SU-DHL-6 (cell line): ENCODE measurements around the gene ZKSCAN2.

Experiments used
- H2AFZ ChIP-seq: fragments of 200-600 bp; sonication (generic); 2 replicates; pipeline ENCODE4 v1.6.1; 2014; ENCODE audit warnings: low read depth, mild to moderate bottlenecking, moderate library complexity, mixed read lengths, antibody characterized with exemption, low read length; ENCODE audit not compliant: severe bottlenecking
- H3F3A ChIP-seq: fragments of 200-600 bp; shearing (Covaris generic); 2 replicates; pipeline ENCODE4 v1.6.0; 2016; ENCODE audit warnings: antibody characterized with exemption, mild to moderate bottlenecking; ENCODE audit not compliant: insufficient read depth
- H3K27ac ChIP-seq: fragments of 200-600 bp; sonication (generic); 2 replicates; pipeline ENCODE4 v1.5.1; 2016; ENCODE audit warnings: low read depth, mild to moderate bottlenecking, low read length, moderate library complexity, mixed read lengths
- H3K27me3 ChIP-seq: fragments of 200-600 bp; sonication (generic), shearing (Covaris generic); 2 replicates; pipeline ENCODE4 v1.6.0; 2014; ENCODE audit warnings: mild to moderate bottlenecking, low read length
- H3K36me3 ChIP-seq: fragments of 200-600 bp; sonication (generic); 2 replicates; pipeline ENCODE4 v1.6.1; 2014; ENCODE audit warnings: mild to moderate bottlenecking, low read length, mixed read lengths
- H3K4me2 ChIP-seq: fragments of 300-600, 200-600 bp; shearing (Covaris generic), sonication (generic); 2 replicates; pipeline ENCODE4 v1.6.0; 2014; ENCODE audit warnings: low read length, low read depth, mild to moderate bottlenecking; ENCODE audit not compliant: poor library complexity, severe bottlenecking
- H3K4me3 ChIP-seq: fragments of 200-600 bp; sonication (generic); 2 replicates; pipeline ENCODE4 v1.5.1; 2014; ENCODE audit warnings: antibody characterized with exemption, low read length, mild to moderate bottlenecking, mixed read lengths; ENCODE audit not compliant: insufficient read depth, poor library complexity, severe bottlenecking
- H3K79me2 ChIP-seq: fragments of 200-600 bp; sonication (generic); 2 replicates; pipeline ENCODE4 v1.6.1; 2014; ENCODE audit warnings: mild to moderate bottlenecking, low read length, moderate library complexity; ENCODE audit not compliant: insufficient read depth
- H3K9ac ChIP-seq: fragments of 200-600 bp; sonication (generic); 2 replicates; pipeline ENCODE4 v1.7.0; 2014; ENCODE audit warnings: mild to moderate bottlenecking, low read length
- H3K9me2 ChIP-seq: fragments of 200-600 bp; sonication (generic); replicated peaks from 2 replicates; pipeline ENCODE4 v1.6.1; 2014; ENCODE audit warnings: low read length; ENCODE audit not compliant: insufficient read depth
- H3K9me3 ChIP-seq: fragments of 200-600 bp; sonication (generic); 2 replicates; pipeline ENCODE4 v1.6.1; 2014; ENCODE audit warnings: low read length, mixed read lengths; ENCODE audit not compliant: insufficient read depth
- H4K20me1 ChIP-seq: fragments of 200-600 bp; sonication (generic); 2 replicates; pipeline ENCODE4 v1.6.1; 2014; ENCODE audit warnings: low read depth, mild to moderate bottlenecking, antibody characterized with exemption, low read length, moderate library complexity, mixed read lengths
- EZH2phosphoT487 ChIP-seq: fragments of 200-600 bp; sonication (generic), shearing (Covaris generic); conservative IDR thresholded peaks from 2 replicates; pipeline ENCODE4 v1.6.1; 2018; ENCODE audit warnings: mild to moderate bottlenecking, antibody characterized with exemption, low read length, moderate library complexity, mixed read lengths
- TF ChIP-seq, protein P1 (sequence below): fragments of 200-600 bp; sonication (generic); IDR thresholded peaks from one replicate; pipeline ENCODE4 v1.5.1; 2017; ENCODE audit warnings: antibody characterized with exemption, mild to moderate bottlenecking, low read length, moderate library complexity; ENCODE audit not compliant: insufficient read depth, poor library complexity, severe bottlenecking

ZKSCAN2 gene

GRCh38 chr16:25297151-25297787, 39.6 kb upstream of the ZKSCAN2 start:
- H3K4me2 ChIP-seq: no peak overlapping the region
- H3K27ac ChIP-seq: no peak overlapping the region
- H2AFZ ChIP-seq: no peak overlapping the region
- H3K27me3 ChIP-seq: no peaks in the 10 kb centered on the region
- H4K20me1 ChIP-seq: no peaks in the 10 kb centered on the region
- H3K4me3 ChIP-seq: no peak overlapping the region
- no peaks in the 10 kb centered on the region for H3K9me2 ChIP-seq
- TF ChIP-seq, protein P1, sequence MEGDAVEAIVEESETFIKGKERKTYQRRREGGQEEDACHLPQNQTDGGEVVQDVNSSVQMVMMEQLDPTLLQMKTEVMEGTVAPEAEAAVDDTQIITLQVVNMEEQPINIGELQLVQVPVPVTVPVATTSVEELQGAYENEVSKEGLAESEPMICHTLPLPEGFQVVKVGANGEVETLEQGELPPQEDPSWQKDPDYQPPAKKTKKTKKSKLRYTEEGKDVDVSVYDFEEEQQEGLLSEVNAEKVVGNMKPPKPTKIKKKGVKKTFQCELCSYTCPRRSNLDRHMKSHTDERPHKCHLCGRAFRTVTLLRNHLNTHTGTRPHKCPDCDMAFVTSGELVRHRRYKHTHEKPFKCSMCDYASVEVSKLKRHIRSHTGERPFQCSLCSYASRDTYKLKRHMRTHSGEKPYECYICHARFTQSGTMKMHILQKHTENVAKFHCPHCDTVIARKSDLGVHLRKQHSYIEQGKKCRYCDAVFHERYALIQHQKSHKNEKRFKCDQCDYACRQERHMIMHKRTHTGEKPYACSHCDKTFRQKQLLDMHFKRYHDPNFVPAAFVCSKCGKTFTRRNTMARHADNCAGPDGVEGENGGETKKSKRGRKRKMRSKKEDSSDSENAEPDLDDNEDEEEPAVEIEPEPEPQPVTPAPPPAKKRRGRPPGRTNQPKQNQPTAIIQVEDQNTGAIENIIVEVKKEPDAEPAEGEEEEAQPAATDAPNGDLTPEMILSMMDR: no peak
- no peak for TF ChIP-seq EZH2phosphoT487
- H3K9me3 ChIP-seq: no peaks in the 10 kb centered on the region
- H3K36me3 ChIP-seq: no peaks in the 10 kb centered on the region
- H3F3A ChIP-seq: no peaks in the 10 kb centered on the region
- H3K9ac ChIP-seq: no peak overlapping the region
- no peaks in the 10 kb centered on the region for H3K79me2 ChIP-seq

DNA sequence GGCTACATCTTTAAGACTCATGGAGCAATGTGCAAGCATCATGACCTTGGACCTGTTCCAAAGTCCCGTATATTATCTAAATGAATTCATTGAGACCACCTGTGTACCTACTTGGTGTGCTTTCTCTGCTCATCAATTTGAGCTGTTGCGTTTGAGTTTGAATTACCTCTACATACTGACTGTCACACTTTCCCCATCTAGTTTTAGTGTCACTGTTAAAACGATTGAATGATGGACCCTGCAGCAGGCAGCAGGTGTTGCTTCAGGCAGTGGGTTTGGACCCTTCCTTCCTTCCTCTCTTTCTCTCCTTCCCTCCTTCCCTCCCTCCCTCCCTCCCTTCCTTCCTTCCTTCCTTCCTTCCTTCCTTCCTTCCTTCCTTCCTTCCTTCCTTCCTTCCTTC, 33.9 kb upstream of the ZKSCAN2 start:
- Histone ChIP-seq H3K9me2 (no peaks in the 10 kb centered on the region), H2AFZ (no peak overlapping the region), H3K36me3 (no peaks in the 10 kb centered on the region), H3K79me2 (no peaks in the 10 kb centered on the region), H3K9me3 (no peaks in the 10 kb centered on the region), H3K4me2 (no peak overlapping the region), H3K27ac (no peak overlapping the region), H3K27me3 (no peaks in the 10 kb centered on the region), H3K4me3 (no peak overlapping the region), H3F3A (no peaks in the 10 kb centered on the region), H4K20me1 (no peaks in the 10 kb centered on the region), H3K9ac (no peak overlapping the region)
- TF ChIP-seq EZH2phosphoT487: no peak
- TF ChIP-seq, protein P1: no peak

DNA sequence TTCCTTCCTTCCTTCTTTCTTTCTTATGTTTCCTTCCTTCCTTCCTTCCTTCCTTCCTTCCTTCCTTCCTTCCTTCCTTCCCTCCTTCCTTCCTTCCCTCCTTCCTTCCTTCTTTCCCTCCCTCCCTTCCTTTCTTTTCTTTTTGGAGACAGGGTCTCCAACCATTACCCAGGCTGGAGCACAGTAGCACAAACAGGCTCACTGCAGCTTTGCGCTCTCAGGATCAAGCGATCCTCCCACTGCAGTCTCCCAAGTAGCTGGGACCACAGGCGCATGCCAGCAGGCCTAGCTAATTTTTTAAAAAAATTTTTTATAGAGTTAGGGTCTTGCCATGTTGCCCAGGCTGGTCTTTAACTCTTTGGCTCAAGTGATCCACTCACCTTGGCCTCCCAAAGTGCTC, 31.8 kb upstream of the ZKSCAN2 start:
- H2AFZ ChIP-seq: no peak overlapping the region
- no peaks in the 10 kb centered on the region for H3K36me3 ChIP-seq
- H3K4me2 ChIP-seq: no peak overlapping the region
- no peaks in the 10 kb centered on the region for H3F3A ChIP-seq
- H3K9me2 ChIP-seq: no peaks in the 10 kb centered on the region
- H3K27ac ChIP-seq: no peak overlapping the region
- TF ChIP-seq, protein P1: no peak
- no peak for TF ChIP-seq EZH2phosphoT487
- H3K9me3 ChIP-seq: no peaks in the 10 kb centered on the region
- H3K4me3 ChIP-seq: no peak overlapping the region
- H3K79me2 ChIP-seq: no peaks in the 10 kb centered on the region
- no peaks in the 10 kb centered on the region for H4K20me1 ChIP-seq
- no peak overlapping the region for H3K9ac ChIP-seq
- no peaks in the 10 kb centered on the region for H3K27me3 ChIP-seq
